Measurements from ENCODE around the gene SSC5D. TPM values are rescaled to one million over a fixed set of nuclear protein-coding genes. Genes with fewer than 3 reads are reported as not detected.

The SSC5D gene
- total and polyA plus RNA-seq, 9 of the 15 experiments (the other 6 are each of a cell fraction or from before 2014, with no cell fraction given) = 0.04 to 0.71 (median 0.14) TPM; not detected in 2

GRCh38 chr19:55461974-55462626 is 26.1 kb upstream of the SSC5D start (continued):
- TF ChIP-seq MGA (IDR thresholded peaks at IDR 0.05) = peak; percentile 61
- no peak for TF ChIP-seq SFPQ (IDR thresholded peaks at IDR 0.05; ENCODE audit: low read depth, low read length)
- TF ChIP-seq RNF2 (IDR thresholded peaks at IDR 0.05) = no peak
- no peak for TF ChIP-seq SAFB2 (IDR thresholded peaks at IDR 0.05; ENCODE audit: borderline replicate concordance, low read depth, low read length, severe bottlenecking)
- peak; percentile 42 for TF ChIP-seq RBM25 (IDR thresholded peaks at IDR 0.05; ENCODE audit: low read depth, low read length, severe bottlenecking)
- TF ChIP-seq SP2 (IDR thresholded peaks at IDR 0.05; ENCODE audit: extremely low read depth, low read depth, low read length, poor library complexity, severe bottlenecking) = no peak
- no peak for TF ChIP-seq ZNF124 (CRISPR knock-in tag; IDR thresholded peaks at IDR 0.05)
- no peak for TF ChIP-seq ZNF785 (CRISPR knock-in tag; IDR thresholded peaks at IDR 0.05)
- TF ChIP-seq CEBPB (tag; IDR thresholded peaks at IDR 0.05) = no peak
- 0 out of 2 replicates have a peak, but pooled peaks have one; percentile 77 for TF ChIP-seq ATF6 (CRISPR knock-in tag; IDR thresholded peaks at IDR 0.05)
- no peak for TF ChIP-seq MAFK (IDR thresholded peaks at IDR 0.05; ENCODE audit: low read length)
- TF ChIP-seq POLR2B (IDR thresholded peaks at IDR 0.05; ENCODE audit: low read depth, partially characterized antibody) = peak; percentile 44
